CD4-positive, alpha-beta T cell treated with Interleukin-2 at 100 ng/mL for 4 hours (primary cell): ENCODE measurements around the gene AFAP1L1.

Experiments used
- DNase-seq: peaks from one replicate; pipeline ENCODE4 v3.0.0-alpha.2; 2020; ENCODE audit warnings: low spot score

AFAP1L1 gene

DNA sequence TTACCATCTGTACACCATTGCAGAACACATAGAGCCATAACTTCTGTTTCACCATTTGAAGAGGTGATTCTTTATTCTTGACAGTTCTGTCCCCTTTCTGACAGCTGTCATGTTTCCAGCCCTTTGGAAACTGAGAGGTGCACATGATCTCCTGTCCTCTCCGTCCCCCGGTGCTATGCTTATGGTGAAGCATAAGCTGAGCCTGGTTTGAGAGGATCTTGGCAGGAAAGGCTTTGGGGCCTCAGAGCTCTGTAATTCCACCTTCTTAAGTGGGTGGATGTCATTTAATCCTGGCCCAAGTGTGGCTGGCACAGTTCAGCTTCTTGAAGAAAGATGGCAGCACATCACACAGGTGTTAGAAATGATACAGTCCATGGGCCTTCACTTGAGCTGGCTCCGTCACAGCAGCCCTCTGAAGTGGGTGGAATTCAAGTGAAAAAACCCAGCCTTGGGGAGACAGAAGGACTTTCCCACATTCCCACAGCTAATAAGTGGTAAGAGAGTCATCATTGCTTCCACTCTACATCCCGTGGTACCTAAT, 43.0 kb downstream of the AFAP1L1 start:
- no peak for DNase-seq

DNA sequence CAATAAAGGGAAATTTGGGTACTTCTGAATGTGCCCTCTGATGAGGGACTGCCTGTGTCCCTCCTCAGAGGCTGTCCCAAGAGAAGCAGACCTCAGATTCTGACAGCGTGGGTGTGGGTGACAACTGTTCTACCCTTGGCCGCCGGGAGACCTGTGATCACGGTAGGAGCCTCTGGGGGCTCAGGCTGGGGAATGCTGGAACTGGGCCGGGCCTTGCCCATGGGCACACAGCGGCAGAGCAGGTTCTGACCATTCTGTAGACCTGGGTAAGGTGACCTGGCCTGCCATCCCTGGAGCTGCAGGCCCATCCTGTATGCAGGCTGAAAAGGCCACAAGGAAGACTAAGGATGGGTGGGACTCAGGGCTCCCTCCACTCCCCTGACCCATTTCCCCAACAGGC, 44.1 kb downstream of the AFAP1L1 start:
- no peak for DNase-seq

DNA sequence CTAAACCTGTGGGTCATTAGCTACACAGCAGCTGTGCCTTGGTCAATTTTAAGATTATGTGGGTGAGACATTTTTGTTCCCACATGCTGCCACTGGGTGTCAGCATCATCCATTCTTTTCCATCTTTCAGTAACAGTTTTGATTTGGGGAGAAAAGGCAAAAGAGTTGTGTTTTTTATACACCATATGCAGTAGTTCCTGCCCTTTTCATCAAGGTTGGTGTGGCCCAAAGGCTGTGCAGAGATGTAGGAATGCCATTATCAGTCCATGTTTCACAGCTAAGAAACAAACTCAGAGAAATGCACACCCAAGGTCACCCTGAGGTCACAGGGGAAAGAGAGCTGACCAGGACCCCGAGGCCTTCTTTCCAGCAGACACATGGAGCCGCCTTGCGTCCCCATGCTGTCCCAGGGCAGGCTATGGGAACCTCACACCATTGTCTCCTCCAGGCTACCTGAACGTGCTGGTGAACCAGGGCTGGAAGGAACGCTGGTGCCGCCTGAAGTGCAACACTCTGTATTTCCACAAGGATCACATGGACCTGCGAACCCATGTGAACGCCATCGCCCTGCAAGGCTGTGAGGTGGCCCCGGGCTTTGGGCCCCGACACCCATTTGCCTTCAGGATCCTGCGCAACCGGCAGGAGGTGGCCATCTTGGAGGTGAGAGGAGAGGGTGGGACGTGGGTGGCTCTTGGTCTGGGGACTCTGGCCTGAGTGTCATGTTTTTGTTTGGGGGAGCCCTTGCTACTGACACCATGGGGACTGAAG, 45.8 kb downstream of the AFAP1L1 start:
- peak; percentile 53 for DNase-seq

DNA sequence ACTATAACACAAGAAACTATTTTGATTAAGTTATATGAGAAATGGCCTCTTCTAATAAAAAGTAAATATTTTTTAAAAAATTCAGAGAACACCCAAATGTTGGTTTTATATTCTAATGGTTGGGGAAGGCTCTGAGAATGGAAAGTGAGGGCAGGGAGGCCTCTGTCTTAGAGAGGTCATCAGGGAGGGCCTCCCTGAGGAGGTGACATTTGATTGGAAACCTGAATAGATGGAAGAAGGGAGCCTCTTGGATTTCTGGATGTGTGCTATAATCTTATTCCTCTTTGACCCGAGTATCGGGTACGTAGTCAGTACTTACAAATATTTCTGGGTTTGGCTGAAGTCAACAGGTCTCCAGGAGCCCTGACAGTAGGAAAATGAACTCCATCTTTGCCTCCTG, 47.5 kb downstream of the AFAP1L1 start:
- DNase-seq: no peak

DNA sequence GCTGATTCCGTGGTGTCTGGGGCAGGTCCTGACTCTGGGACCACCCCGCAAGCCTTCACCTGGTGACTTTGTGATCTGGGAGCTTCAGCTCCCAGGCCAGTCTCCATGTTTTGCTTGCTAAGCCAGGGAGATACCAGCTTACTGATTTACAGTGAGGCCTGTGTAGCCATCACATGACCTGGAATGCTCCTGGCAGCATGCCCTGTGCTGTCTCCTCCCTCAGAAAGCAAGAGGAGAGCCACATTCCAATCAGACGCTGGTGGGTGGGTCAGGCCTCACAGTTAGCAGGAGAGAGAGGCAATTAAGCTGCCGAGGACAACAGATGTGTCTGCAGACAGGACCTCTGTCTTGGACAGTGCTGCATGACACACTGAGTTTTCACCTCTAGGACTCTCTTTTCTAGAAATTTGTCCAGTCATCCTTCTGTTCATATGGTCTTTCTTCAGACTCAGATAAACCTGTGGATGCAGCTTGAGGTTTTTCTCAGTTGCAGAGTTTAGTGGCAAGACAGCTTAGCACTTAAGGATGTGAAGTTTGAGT, 49.2 kb downstream of the AFAP1L1 start:
- no peak for DNase-seq

DNA sequence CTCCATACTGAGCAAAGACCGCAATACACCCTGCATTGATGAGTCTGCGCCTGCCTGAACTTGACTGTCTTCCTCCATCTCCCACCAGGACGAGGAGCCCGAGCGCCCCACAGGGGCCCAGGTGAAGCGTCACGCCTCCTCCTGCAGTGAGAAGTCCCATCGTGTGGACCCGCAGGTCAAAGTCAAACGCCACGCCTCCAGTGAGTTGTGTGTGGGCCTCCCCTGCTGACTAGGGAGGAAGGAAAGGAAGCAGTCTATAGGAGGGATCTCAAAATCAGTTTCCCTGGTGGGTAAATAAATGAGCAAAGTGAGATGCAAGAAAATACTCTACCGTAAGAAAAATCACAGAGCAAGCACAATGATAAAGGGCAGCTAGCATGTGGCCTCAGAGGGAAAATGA, 50.9 kb downstream of the AFAP1L1 start:
- no peak for DNase-seq

DNA sequence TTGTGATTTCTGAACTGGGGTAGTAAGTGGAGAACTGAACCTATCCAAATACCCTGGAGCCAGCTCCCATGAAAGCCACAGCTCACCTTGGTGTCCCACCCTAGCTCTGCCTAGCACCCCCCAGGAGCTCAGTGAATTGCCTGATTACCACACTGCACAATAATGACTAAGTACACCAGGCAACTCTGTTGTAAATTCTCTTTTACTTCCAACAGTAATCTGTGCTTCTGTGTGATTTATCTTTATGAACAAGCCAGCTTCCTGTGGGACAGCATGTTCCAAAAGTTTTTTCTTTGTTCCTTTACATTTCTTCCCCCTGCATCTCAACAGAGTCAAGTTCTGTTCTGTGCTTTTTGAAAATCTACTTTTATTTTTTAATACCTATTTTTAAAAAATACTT, 51.6 kb downstream of the AFAP1L1 start:
- no peak for DNase-seq

DNA sequence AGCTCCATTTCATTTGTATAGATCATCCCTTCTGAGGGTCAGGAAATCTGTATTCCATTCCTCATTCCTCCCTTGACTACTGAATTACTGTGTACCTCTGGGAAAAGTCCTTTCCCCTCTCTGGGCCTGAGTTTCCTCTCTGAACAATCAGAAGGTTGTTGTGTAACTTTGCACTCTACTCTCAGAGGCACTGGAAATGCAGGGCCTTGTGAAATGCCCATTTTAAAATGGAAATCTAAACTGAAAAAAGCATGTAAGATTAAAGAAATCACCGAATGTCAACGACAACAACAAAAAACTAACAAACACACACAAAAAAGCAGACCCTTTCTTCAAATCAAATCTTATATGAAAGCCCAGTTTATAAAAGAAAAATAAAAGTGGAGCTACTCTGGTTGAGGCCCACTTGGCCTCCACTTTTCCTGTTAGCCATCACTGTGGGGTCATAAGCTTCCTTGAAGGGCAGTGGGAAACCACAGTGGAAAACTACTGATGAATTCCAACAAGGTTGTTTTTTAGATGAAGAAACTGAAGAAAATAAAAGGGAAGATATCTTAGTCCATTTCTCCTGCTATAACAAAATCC, 52.1 kb downstream of the AFAP1L1 start:
- no peak for DNase-seq

DNA sequence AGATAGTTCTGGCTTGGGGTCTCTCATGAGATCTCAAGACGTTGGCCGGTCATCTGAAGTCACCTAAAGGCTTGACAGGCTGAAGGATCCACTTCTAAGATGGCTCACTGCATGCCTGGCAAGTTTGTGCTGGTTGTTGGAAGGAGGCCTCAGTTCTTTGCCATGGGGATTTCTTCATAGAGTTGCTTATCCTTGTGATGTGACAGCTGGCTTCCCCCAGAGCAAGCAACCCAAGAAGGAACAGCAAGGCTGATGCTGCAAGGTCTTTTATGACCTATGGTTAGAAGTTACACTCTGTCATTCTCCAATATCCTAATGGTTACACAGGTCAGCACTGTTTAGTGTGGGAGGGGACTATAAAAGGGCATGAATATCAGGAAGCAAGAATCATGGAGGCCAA, 53.0 kb downstream of the AFAP1L1 start:
- no peak for DNase-seq

DNA sequence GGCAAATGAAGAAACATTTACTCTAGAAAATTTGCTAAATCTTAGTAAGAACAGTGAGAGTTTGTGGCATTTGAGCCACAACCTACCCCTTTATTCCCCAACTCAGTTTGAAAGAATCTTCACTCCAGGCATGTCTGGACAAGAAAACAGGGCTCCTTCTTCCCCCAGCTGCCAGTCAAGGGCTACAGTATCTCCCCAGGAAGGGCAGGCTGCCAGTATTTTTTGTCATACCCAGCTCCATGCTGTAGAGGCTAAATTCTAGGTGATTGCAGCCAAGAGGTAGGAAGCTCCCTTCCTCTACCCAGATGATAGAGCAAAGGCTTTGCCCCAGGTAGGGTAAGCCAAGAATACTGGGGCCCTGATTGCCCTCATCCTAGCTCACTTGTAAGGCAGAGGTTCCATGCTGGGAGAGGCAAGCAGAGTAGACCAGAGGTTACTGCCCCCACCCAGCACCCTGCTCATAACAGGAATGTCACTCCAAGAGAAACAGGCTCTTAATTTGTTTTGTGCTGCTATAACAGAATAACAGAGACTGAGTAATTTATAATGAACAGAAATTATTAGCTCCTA, 53.6 kb downstream of the AFAP1L1 start:
- DNase-seq: no peak

DNA sequence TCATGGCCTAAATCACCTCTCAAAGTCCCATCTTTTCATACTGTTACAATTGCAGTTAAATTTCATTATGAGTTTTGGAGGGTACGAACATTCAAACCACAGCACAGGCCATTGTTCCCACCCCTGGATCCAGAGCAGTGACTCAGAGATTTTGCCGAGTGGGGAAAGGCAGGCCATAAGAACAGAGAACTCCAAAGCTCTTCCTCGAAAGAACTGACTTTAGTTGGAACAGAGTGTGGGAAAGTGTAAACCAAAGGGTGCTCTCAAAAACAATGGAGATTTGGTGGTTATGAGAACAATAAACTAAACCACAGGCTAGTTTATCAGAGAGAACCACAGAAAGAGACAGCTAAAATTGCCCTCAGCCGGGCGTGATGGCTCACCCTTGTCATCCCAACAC, 54.2 kb downstream of the AFAP1L1 start:
- DNase-seq: no peak

DNA sequence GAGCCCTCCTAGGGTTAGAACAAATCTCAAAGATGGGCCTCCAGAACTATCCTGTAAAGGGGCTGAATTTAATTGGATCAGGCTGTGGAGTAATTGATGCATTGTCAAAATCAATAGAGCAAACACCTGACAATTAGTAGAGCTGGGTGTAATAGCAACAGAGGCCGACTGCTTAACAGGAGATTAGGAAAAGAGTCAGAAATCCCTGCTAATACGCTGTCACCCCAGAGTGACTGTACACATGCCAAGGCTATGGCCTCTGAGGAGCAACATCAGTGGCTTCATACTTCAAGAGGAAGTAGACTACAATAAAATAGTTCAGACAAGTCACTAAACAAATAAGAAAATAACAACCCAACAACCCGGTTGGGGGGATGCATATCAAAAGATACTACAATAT, 55.0 kb downstream of the AFAP1L1 start:
- no peak for DNase-seq

DNA sequence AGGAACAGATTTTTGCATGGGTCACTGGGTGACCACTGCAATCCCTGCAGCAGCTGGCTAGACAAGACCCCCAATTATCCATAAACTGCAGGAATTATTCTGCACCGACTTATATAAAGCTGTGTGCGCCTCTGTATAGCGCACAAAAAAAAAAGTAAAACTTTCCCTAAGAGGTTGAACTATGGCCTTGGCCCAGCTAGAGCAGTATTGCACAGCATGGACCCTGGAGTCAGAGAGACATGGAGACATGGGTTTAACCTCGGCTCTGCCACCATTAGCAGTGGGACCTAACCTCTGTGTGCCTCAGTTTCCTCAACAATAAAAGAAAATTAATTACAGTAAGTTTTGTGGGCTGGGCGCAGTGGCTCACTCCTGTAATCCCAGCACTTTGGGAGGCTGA, 56.5 kb downstream of the AFAP1L1 start:
- no peak for DNase-seq

DNA sequence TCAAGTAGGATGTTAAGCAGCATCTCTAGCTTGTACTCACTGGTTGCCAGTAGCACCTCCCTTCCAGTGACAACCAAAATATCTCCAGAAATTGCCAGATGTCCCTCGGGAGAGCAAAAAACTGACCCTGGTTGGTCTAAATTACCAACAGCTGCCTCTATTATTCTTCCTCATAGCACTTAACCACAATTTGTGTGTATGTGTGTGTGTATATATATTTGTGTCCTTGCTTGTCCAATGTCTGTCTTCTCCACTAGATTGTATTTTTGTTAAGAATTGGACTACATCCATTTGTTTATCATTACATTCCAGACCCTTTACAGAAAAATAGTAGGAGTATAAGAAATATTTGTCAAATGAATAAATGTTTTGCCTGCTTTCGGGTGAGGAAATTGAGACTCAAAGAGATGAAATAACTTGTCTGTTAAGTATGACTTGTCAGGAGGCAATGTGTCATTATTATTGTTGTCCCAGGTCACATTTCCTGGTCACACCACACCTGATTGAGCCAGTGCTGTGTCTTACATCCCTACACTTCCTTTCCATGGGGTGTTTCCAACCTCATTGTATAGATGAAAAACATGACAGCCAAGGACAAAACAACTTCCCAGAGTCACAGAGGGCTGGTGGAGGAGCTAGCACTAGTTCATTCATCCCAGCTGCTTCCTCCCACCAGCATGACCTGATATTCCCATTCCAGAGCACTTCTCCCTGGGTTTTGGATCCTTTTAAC, 62.2 kb downstream of the AFAP1L1 start:
- DNase-seq: no peak

DNA sequence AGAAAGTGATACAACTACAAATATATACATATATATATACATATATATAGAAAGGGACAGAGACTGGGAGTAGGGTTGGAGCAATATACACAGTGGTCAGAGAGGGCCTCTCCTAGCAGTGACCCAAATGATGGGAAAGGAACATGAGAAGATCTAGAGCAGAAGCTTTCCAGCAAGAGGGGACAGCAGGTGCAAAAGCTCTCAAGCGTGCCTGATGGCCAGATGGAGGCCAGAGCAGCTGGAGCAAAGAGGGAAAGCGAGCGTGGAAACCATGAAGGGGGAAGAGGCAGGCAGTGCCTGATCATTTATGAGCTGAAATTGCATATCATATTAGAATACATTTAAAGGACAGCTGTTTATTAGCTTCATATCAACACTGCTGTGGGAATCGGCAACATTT, 66.1 kb downstream of the AFAP1L1 start:
- no peak for DNase-seq

DNA sequence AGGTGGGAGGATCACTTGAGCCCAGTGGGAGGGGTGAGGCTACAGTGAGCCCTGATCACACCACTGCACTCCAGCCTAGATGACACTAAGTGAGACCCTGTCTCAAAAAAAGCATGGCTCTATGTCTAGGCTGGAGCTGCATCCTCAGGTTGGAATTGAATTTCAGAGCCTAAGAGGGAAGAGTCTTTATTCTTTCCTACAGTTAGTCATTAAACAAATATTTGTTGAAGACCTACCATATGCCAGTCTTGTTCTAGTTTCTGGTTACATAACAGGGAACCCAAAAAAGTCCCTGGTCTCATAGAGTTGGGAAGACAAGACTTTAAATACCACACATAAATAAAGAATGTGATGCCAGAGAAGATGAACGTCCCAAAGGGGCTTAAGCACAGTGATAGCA, 66.7 kb downstream of the AFAP1L1 start:
- DNase-seq: no peak

DNA sequence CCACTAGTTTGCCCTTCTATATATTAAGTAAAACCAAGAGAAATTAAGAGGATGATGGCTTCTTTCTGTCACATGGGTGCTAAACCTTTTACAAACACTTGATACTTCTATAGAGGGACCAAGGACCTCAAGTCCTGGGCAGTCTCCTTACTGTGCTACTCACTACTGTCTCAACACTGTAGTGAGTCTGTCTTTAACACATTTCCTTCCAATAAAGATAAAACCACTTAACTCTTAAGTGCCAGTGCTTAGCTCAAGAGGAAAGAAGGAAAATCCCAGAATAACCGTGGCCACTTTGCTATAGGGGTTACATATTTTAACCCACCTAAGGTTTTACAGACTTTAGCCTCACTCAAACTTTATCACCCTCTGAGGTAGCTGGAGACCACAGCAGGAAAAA, 69.3 kb downstream of the AFAP1L1 start:
- no peak for DNase-seq

DNA sequence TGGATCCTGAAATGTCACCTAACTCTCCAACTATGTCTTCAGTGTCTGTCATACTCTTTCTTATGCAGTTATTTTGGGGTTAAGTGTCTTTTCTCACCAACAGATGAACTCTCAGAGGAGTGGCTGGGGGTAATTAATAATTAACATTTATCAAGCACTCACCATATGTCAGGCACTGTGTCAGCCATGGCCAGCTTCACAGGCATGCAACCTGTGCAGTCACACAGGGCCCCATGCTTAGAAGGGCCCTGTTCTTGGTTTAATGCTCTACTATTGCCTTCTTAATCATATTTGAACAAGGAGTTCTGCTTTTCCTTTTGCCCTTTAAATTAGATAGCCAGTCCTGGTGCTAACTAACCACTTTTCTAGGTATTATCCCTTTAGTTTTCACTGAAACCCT, 70.2 kb downstream of the AFAP1L1 start:
- no peak for DNase-seq

DNA sequence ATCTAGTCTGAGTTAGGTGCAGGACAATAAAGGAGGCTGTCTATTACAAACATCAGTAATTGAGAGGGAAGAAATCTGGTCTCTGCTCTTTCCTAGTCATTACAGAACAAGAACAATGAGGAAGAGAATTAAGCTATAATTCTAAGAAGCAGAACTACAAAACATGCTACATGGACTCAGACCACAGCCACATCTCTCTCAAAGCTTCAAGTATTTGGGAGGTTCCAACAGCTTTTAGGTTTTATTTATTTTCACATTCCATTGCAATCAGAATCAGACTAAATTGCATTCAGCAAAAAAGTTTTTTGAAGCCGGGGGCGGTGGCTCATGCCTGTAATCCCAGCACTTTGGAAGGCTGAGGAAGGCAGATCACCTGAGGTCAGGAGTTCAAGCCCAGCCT, 72.5 kb downstream of the AFAP1L1 start:
- no peak for DNase-seq

DNA sequence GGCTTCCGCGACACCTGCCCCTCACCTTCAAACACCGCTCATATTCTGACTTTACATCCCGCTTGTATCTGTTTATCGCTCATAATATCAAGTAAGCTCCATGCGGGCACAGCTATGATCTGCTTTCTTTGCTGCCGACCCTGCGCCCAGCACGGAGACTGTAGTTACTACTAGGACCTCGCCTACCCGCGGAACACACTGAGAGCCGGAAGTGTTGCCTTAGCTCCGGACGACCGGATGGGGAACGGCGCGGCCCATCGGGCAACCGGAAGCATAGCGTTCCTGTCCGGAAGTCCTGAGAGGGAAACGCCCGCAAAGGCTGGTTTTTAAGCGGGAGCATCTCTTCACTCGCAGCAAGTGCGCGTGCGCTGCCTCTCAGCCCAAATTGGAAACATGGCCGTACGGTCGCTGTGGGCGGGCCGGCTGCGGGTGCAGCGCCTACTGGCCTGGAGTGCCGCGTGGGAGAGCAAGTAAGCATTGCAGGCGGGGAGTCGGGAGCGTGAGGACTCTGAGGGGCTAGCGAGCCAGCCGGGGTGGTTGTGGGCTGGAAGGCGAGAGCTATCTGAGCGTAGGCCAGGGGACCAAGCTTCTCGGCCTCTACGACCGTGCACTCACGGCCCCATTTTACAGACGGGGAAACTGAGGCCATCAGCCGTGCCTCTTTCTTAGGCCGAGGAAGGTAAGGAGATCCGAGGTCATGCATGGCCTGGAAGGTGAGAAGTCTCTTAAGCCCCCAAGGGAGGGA, 73.7 kb downstream of the AFAP1L1 start, which contains the start of gene GRPEL2:
Gene GRPEL2, plus strand, starts transcription at position 353 of the 745 bp plus-strand sequence. Its CDS starts 41 bp downstream, at position 394.
- DNase-seq: peak; percentile 92

DNA sequence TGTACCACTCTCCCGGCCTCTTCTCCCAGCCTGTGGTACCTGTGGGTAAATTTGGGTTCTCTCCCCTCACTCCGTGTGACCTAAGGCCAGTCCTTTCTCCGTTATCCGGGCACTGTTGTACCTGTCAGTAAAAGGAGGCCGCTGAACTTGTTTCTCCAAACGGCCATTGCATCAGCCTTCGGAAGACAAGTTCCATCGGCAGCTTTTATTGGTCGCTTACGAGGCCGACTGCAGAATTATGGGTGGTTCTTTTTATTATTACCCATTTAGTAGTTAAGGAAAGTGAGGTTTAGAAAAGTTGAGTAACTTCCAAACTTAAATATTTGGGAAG, 74.2 kb downstream of the AFAP1L1 start:
- DNase-seq: no peak

DNA sequence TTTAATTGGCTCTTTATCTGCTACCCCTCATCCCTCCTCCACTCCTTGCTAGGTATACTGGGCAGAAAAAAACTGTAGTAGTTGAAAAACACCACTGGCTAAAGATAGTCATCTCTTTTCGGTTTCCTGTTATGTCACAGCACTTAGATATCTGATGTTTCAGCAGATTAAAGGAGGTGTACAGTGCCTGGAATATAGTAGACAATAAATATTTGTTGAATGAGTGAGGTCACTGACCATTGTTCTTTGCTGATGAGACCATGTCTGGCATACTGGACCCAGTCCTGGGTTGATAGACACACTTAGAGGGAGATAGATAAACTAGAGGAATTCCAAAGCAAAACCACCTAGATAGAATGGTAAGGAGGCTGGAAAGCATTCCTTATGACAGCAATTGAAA, 76.9 kb downstream of the AFAP1L1 start:
- DNase-seq: peak; percentile 67
